ENCODE results near the gene PARVA.
"Not testable (repeated sequence)": the region's sequence is repeated elsewhere in the genome, so short reads cannot be mapped to it uniquely, and the experiment has no call there.

The PARVA gene

DNA sequence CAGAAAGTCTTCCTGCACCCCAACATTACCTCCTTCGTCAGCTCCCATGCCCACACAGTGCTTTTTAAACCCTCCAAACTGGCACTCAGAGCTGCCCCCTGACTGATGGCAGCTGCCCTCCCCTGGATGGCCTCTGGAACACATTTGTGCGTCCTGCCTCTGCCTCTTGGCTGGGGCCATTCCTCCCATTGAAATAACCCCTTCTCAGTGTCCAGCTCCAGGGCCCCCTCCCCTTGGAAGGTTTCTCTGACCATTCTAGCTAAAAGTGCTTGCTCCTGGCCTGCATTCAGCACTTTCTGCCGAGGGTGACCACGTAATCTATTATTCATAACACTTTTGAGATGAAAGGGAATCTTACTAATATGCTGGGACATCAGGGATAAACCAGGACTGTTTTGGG, 130.0 kb downstream of the PARVA start:
- no peak for DNase-seq

DNA sequence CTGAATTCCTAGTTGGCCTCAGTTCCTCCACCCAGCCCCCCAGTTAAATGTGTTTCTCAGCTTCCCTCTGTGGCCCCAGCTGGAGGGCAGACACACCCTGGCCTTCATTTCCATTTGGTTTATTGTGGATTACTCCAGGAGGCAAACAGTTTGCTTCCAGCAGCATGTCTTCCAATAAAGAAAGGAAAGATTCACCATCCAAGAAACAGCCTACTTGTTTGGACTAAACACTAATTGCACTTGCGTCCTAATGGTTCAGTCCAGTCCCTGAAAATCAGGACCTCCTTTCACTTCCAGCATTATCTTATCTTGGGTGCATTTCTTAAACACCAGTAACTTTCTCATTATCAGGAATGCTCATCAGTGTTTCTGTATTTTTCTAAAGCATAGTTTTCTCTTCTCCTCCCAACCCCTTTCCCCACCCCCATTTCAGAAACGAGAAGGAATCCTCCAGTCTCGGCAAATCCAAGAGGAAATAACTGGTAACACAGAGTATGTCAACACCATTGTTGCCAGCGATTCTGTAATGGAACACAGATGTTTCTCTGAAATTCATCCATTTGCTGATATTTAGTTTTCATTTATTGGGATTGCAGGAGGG, 130.9 kb downstream of the PARVA start:
- no peak for DNase-seq

GRCh38 chr11:12509371-12509770, 132.0 kb downstream of the PARVA start:
- no peak for DNase-seq

- no peak for DNase-seq
These were observed 134.8 kb downstream of the PARVA start for GRCh38 chr11:12512132-12512531.

DNA sequence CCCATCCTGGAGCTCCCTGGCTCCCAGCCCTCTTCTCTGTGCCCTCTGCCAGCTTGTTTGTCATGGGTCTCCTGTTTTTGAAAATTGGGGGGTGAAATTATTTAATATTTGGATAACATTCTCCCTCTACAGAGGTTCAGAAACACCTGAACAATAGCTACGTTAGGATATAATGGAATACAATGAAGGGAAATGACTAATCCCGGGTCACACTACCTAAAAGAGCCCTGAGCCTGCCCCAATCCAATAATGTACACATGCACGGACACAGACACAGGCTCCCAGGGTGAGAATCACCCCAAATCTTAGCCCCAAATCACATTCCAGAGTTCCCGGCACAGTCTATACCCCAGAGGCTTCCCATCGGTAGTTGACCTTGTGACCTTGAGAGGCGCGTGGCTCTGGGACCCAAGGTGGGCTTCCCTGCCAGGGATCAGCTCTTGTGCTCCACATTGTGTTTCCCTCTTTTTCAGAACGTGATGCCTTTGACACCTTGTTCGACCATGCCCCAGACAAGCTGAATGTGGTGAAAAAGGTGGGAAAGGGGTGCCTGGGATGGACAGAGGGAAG, 135.5 kb downstream of the PARVA start:
- DNase-seq, result no peak

DNA sequence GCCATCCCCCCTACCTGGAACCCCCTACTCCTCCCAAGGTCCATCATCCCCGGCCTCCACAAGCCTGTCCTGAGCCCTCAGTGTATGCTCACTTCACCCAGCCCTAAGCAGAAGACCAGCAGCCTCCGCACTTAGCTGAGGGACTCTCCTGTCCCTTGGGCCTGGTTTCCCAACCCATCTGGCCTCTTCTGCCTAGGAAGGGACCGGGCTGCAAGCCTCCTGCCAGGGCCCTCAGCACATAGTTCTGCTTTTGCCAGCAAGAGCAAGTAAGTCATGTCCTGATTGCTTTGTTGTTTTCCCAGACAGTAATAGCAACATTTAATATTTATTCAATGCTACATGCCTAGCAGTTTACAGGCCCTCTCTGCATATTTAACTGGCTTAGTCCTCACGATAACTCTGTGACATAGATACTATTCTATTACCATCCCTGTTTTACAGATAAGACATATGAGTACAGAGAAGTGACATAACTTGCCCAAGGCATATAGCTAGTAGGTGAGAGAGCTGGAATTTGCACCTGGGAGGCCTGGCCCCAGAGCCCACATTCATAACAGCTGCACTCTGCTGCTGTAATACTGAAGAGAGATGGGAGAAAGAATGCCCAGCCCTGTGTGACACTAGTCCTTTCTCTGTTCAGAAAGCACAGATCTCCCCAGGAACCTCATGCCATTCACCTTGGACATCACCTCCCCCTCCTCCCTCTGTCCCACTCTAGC, 139.2 kb downstream of the PARVA start:
- DNase-seq, result no peak

DNA sequence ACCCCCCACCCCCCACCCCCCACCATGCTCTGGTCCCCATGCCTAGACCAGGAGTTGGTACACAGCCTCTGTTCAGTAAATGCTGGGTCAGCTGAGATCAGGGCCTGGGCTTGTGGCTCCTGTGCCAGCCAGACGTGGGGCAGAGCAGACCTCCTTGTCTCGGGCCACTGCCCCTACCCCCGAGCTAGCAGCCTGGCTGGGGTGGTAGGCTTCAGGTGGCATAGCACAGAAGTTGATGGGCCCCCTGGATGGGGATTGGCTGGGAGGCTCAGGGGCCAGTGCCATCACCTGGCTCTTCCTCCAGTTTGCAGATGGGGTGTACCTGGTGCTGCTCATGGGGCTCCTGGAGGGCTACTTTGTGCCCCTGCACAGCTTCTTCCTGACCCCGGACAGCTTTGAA, 139.9 kb downstream of the PARVA start:
- no peak for DNase-seq

DNA sequence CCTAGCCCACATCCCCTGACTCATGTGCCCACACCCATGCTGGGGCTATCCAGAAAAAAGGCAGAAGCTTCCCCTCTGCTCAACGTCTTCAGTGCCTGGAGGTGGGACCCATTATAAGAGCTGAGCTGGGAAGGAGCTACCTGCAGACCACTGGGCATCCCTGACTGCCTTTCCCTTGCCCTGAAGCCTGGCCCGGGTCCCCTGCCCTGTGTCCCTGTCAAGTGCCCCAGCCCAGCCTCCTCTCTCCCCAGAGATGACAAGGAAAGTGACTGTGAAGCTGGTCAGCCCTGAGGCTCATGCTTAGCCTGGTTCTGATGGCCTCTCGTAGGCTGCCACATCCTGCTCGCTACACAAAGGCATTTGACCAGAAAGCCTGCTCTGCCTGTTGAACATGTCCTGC, 140.4 kb downstream of the PARVA start:
- no peak for DNase-seq

DNA sequence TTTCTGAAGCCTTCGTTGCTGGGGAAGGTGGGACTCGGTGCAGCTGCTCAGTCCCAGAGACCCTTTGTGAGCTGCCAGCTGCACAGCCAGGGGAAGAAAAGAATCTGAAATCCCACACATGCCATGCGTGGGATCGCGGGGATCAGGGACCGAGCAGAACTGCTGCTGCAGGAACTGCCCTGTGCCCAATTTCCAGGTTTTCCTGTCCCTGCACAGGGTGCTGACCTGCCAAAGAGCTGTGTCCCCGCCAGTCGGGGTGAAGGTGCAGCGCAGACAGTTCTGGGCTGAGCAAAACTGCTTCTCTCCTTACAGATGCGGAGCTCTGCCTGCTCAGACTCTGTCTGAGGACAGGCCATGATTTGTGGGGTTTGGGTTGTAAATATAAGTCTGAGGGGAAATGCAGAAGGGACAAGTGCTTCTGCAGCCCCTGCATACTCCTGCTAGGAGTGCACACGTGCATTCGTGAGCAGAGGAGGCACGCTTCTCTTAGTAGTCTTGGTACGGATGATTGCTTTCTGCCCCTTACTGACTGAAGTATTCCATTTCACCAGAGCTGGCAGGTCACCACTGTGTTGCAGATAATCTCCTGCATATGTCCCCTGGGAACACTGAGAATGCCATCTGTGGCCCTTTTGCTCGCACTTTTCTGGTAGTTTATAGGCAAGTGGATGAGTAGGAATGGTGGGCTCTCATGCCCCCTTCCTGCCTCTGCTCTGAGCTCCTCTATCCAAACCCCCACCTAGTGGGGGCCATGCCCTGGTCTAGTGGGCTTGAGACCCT, 141.4 kb downstream of the PARVA start:
- DNase-seq, result no peak

DNA sequence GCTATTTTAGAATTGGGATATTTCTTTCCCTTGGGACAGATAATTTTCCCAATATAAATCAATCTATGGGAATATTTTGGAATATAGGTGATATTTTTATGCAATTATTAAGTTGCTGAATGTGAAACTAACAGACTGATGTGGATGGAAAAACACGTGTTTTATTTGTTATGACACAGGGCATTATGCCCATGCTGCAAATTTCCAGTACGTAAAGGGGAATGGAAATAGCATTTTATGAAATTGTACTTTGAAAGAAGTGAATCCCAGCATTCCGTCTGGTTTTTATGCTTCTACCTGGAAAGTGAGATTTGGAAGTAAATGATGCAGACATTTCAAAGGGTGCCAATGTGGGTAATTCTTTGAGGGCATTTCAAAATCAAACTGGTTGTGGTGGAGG, 142.7 kb downstream of the PARVA start:
- no peak for DNase-seq

- not testable (repeated sequence) for DNase-seq
These were observed 143.2 kb downstream of the PARVA start for GRCh38 chr11:12520576-12520975.

- DNase-seq, result no peak
These were observed 146.0 kb downstream of the PARVA start for GRCh38 chr11:12523180-12523924.

DNA sequence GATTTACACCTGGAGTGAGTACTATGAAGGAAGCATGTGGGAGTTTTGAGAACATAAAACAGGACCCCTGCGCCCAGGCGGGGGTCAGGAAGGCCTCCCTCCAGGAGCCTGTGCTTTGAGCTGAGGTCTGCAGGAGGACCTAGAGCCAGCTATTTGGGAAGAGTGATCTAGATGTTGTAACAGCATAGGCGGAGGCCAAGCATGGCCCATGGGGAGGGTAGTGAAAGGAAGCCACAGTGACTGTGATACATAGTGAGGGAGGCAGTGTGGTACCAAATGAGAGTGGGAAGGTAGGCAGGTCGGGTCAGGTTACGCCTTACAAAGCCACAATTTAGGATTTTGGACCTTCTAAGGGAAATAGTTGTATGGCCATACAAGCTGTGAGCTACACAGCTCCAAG, 147.5 kb downstream of the PARVA start:
- DNase-seq, result no peak

GRCh38 chr11:12525466-12526055, 148.2 kb downstream of the PARVA start:
- DNase-seq, result no peak

GRCh38 chr11:12526789-12527188, 149.4 kb downstream of the PARVA start:
- DNase-seq, result no peak

DNA sequence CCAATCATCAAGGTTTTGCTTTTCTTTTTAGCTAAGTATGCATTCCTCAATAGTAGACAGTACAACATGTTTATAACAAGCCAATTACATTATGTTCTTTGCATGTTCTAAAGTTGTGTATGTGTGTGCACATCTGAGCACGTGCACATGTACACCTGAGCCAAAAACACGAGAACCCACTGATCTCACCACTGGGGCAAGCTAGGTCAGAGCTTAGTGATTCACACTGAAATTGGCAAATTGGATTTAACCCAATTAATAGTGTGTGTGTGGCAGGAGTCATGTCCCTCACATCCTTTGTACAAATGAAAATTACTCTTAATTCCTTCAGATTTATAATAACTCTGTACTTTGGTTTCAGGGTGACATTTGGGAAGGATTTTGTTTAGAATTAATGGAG, 151.1 kb downstream of the PARVA start:
- DNase-seq, result no peak

DNA sequence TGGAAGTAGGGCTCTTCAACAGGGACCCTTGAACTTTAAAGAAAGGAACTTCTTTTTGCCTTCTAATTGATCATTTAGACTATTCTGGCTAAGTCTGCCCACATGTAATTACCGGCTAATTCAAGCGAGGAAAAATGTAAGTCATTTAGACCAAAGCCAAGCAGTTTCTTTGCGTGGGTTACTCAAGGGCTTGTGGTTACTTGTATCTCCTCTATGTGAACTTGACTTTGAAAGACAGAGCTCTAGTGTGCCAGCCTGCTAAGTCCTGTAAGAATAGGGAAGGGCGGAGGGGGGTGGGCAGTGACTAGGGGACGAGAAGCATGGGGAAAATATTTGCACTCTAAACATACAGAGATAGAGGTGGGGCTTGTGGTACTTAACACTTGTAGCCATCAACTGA, 151.7 kb downstream of the PARVA start:
- DNase-seq, result no peak

DNA sequence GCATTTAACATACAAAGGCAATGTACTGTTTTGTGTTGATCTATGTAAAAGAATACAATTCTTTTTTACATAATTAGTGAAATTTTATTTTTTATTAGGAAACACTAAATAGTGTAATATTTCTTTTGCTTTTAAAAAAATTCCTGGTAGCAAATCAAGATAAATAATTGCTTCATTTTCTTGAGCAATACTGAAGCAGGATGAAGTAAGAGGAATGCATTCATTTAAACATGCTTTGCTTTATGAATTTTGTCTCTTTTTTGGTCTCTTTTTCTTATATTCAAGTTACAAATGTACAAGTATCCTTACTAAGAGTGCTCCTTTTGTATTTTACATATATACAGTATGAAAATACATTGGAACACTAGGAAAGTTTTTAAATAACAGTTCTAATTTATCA, 152.4 kb downstream of the PARVA start:
- no peak for DNase-seq

- DNase-seq, result no peak
These were observed 153.6 kb downstream of the PARVA start for GRCh38 chr11:12531020-12531419.

DNA sequence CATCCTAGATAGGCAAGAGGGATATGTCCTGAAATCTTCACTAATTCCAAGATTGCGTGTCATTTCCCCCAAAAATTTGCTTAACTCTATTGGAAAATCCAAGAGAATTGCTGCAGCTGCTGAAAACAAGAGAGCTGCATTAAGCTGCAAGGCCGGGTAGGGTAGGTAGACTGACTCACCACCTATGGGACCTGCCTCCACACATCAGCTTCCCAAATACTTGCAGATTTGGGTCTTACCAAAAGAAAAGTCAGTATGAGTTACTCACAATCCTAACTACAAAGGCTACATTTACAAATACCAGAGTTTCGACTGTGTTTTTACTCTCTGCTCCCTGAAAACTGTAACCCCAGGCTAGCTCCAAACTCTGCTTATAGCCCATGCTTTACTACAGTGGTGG, 154.3 kb downstream of the PARVA start:
- DNase-seq, result no peak

GRCh38 chr11:12532580-12532979, 155.2 kb downstream of the PARVA start:
- DNase-seq, result no peak

DNA sequence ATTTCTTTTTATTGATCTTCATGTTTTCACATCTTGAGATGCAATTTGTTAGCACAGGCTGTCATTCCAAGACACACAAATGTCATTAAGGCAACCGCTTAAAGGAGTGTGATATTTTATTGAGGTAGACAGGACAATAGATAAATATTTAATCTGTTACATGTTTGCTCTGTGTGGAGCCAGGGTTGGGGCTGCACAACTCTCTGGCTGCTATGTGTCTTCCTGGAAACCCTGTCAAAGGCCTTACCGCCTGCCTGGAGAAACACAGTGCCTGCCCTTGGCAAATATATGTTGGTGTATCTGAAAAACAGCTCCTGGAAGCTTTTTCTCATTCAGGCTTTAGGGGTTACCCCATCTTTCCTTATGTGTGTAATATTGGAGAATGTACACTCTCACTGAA, 157.2 kb downstream of the PARVA start:
- DNase-seq, result no peak

DNA sequence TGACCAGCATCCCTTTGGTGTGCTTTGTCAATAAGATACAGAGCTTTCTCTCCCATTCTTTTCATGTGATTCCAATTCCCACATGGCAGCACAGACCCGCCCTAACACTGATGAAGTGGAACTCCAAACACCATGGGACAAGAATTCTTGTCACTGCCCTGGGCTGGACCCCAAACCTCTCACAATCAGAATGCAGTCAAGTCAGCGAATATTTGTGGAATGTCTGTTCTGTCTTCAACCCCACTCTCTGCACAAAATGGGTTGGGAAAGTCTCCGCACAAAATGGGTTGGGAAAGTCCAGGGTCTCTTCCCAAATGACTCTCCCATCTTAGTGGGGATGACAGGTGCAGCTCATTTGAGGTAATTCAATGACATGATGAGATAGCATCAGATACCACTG, 157.9 kb downstream of the PARVA start:
- DNase-seq, result no peak
